Measurements from ENCODE around the gene AKAP10. TPM values are rescaled to one million over a fixed set of nuclear protein-coding genes. Genes with fewer than 3 reads are reported as not detected.

AKAP10 gene
- polyA plus RNA-seq, 3 donors = 13.1 to 62.6 (median 15.4) TPM

- H3K27ac ChIP-seq (ENCODE audit: low read depth in 1 of 2, low read length in 2 of 2) = no peak overlapping the region
- TF ChIP-seq CTCF (IDR thresholded peaks at IDR 0.05) = no peak
- H3K9me3 Mint-ChIP-seq = no peaks in the 10 kb centered on the region
- H3K4me1 ChIP-seq (ENCODE audit: control insufficient read depth in 1 of 2, insufficient read depth in 2 of 2, low read length in 2 of 2) = peaks cover 58 to 61% of the 10 kb centered on the region in 2 donors
- H3K4me3 Mint-ChIP-seq = no peak overlapping the region
- H4K20me1 ChIP-seq (ENCODE audit: insufficient read depth, low read length) = no peaks in the 10 kb centered on the region
- H3K27me3 Mint-ChIP-seq (ENCODE audit: low read depth in 3 of 3) = peaks cover 0 to 3% (median 2%) of the 10 kb centered on the region in 3 donors
- intact Hi-C loops (cut with micrococcal nuclease) = no loop called here
- no peak for DNase-seq
- no peaks in the 10 kb centered on the region for H3K9me3 ChIP-seq (replicated peaks in 1 of 2; ENCODE audit: control insufficient read depth in 1 of 2, insufficient read depth in 1 of 2, low read length in 2 of 2)
- no peaks in the 10 kb centered on the region for H3K27me3 ChIP-seq (ENCODE audit: control insufficient read depth in 2 of 2, insufficient read depth in 2 of 2, low read length in 2 of 2)
- no peaks in the 10 kb centered on the region for H3K79me2 ChIP-seq (ENCODE audit: insufficient read depth, low read length)
- no peak overlapping the region for H3K4me3 ChIP-seq (replicated peaks in 1 of 3; ENCODE audit: low read depth in 2 of 3, low read length in 3 of 3)
- no peaks in the 10 kb centered on the region for H3K36me3 Mint-ChIP-seq
- H3K27ac Mint-ChIP-seq = peak overlapping the region in 1 of 7 donors; percentile 36
- 94% methylated on average over 7 of the region's 10 CpGs for WGBS (ENCODE audit: insufficient coverage)
- H2AFZ ChIP-seq (ENCODE audit: insufficient read depth, low read depth, low read length, poor library complexity, severe bottlenecking) = no peak overlapping the region
- peaks cover 59% of the 10 kb centered on the region for H3K4me1 Mint-ChIP-seq
- H3K4me2 ChIP-seq (replicated peaks; ENCODE audit: extremely low read depth, low read length, poor library complexity, severe bottlenecking) = no peak overlapping the region
- no peak overlapping the region for H3K9ac ChIP-seq (ENCODE audit: insufficient read depth, low read length, poor library complexity, severe bottlenecking)
- H3K36me3 ChIP-seq (replicated peaks in 1 of 2; ENCODE audit: control insufficient read depth in 1 of 2, insufficient read depth in 2 of 2, low read length in 2 of 2) = no peaks in the 10 kb centered on the region
Measured at GRCh38 chr17:19874256-19874655, 103.4 kb downstream of the AKAP10 start.

DNA sequence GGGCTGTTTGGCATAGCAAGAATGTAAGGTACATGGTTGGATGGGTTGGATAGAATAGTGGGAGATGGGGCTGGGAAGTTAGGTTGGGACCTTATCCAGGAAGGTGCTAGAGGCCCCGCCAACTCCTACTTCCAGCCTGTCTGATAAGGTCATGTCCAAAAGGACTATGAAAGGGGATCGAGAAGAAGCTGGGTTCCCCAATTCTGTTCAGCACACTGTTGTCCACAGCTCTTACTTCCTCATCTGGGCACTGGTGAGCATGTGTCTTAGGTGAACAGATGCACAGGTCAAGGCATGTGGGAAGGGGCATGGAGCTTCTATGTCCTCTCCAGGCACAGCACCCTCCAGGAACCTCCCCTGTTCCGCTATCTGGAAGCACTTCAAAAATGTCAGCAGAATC lies 104.3 kb downstream of the AKAP10 start:
- H3K27me3 ChIP-seq (ENCODE audit: control insufficient read depth in 2 of 2, insufficient read depth in 2 of 2, low read length in 2 of 2) = no peaks in the 10 kb centered on the region
- H3K9me3 Mint-ChIP-seq = no peaks in the 10 kb centered on the region
- H4K20me1 ChIP-seq (ENCODE audit: insufficient read depth, low read length) = no peaks in the 10 kb centered on the region
- peak overlapping the region; percentile 28 to 76 (median 48) for H3K27ac Mint-ChIP-seq
- H3K4me3 ChIP-seq (replicated peaks in 1 of 3; ENCODE audit: low read depth in 2 of 3, low read length in 3 of 3) = peak overlapping the region in 1 of 3 experiments; percentile 2
- peak overlapping the region in 1 of 2 donors; percentile 40 for H3K27ac ChIP-seq (ENCODE audit: low read depth in 1 of 2, low read length in 2 of 2)
- H3K4me2 ChIP-seq (replicated peaks; ENCODE audit: extremely low read depth, low read length, poor library complexity, severe bottlenecking) = no peak overlapping the region
- peak; percentile 33 to 62 (median 54) for DNase-seq
- no peak overlapping the region for H3K4me3 Mint-ChIP-seq
- WGBS (ENCODE audit: insufficient coverage) = no CpG with 5 or more reads among the region's 3 CpGs
- no peaks in the 10 kb centered on the region for H3K36me3 Mint-ChIP-seq
- H3K9me3 ChIP-seq (replicated peaks in 1 of 2; ENCODE audit: control insufficient read depth in 1 of 2, insufficient read depth in 1 of 2, low read length in 2 of 2) = no peaks in the 10 kb centered on the region
- H3K27me3 Mint-ChIP-seq (ENCODE audit: low read depth in 3 of 3) = peaks cover 0 to 2% (median 0%) of the 10 kb centered on the region in 3 donors
- intact Hi-C loops (cut with micrococcal nuclease) = no loop called here
- no peak for TF ChIP-seq CTCF (IDR thresholded peaks at IDR 0.05)
- H3K4me1 ChIP-seq (ENCODE audit: control insufficient read depth in 1 of 2, insufficient read depth in 2 of 2, low read length in 2 of 2) = peaks cover 57 to 58% of the 10 kb centered on the region in 2 donors
- H3K4me1 Mint-ChIP-seq = peaks cover 57% of the 10 kb centered on the region
- H3K36me3 ChIP-seq (replicated peaks in 1 of 2; ENCODE audit: control insufficient read depth in 1 of 2, insufficient read depth in 2 of 2, low read length in 2 of 2) = no peaks in the 10 kb centered on the region
- H2AFZ ChIP-seq (ENCODE audit: insufficient read depth, low read depth, low read length, poor library complexity, severe bottlenecking) = peak overlapping the region; percentile 63
- H3K79me2 ChIP-seq (ENCODE audit: insufficient read depth, low read length) = no peaks in the 10 kb centered on the region
- no peak overlapping the region for H3K9ac ChIP-seq (ENCODE audit: insufficient read depth, low read length, poor library complexity, severe bottlenecking)

All from CD14-positive monocyte (primary cell).